GM21825 (cell line): ENCODE measurements around the gene TACC3.

Experiments
- ATAC-seq: cut with Tn5 transposase; IDR thresholded peaks from one replicate; pipeline ENCODE4 v1.9.1; 2021; ENCODE audit warnings: mild to moderate bottlenecking, moderate library complexity; ENCODE audit not compliant: unreplicated experiment

The TACC3 gene

DNA sequence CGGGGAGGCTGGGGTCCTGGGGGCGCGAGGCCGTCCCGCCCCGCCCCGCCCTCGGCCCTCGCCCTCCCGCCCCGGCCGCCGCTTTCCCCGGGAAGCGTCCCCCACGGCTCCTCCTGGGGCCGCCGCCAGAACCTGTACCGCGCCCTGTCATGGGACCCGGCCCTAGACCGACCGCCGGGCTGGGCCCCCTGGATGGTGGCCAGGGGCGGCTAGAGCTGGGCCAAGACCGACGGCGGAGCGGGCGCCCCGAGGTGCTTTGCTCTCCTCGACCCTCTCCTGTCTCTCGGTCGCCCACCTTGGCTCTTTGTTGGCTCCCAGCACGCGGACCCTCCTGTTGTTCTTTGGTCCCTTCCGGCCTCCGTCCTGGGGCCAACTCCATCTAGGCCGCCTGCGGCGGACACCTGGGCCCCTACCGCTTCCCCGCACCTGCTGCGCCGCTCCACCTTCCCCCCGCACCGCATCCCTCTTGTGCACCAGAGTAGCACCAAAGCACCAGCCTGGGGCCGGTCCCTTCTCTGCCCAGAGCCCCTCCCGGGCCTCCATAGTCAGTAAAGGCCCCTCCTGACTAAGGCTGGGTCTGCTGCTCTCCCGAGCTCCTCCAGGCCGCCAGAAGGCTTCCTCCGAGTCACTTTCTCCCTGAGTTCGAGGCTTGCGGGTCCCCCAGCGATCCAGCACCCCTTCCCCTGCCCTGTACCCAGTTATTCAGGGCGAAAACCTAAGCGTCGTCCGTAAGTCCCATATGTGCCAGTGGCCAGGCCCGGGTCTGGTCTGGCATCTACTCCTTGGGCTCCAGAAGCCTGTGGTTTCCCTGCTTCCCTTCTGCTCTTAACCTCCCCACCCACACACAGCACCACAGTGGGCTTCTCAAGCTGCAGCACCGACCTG, 587 bp downstream of the TACC3 start:
- no peak for ATAC-seq

GRCh38 chr4:1722551-1723118, 1.3 kb downstream of the TACC3 start:
- no peak for ATAC-seq

DNA sequence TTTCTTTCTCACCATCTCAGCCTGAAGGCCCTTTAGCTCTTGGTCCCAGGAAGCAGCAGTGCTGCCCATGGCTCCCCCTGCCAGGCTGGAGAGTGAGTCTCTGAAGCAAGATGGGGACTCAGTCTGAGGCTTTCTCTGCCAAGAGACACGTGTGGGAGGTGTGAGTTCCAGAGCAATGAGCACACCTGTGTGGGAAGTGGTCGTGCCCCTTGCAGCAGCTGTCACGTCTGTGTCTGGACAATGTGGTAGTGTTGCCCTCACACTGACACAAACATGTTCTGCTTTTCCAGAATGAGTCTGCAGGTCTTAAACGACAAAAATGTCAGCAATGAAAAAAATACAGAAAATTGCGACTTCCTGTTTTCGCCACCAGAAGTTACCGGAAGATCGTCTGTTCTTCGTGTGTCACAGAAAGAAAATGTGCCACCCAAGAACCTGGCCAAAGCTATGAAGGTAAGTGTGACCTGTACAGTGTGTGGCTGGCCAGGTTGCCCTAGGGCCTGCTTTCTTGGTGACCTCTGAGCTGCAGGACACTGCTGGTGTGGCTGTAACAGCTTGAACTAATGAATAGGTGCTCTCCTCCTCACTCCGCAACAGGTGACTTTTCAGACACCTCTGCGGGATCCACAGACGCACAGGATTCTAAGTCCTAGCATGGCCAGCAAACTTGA, 1.9 kb downstream of the TACC3 start:
- no peak for ATAC-seq

DNA sequence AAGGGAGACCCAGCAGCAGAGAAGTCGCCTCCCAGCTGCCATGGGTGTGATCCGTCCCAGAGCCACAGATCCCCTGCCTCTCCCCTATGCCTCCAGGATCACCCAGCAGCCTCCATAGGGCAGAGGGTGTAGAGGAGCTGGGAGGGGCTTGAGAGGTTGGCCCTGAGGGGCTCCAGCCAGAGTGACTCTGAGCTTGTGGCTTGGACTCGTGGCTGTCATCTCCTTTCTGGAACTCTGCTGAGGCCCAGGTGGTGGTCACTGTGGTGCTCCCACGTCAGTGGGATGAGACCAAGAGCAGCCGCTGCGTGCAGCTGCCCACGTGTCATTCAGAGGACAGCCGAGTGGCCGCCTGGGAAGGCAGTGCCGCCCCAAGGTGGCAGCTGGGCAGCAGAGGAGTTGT, 4.2 kb downstream of the TACC3 start:
- no peak for ATAC-seq

GRCh38 chr4:1726146-1726934, 5.0 kb downstream of the TACC3 start:
- ATAC-seq = no peak

- ATAC-seq = no peak
These were observed 6.1 kb downstream of the TACC3 start for GRCh38 chr4:1727117-1728031.

GRCh38 chr4:1728061-1728980, 7.0 kb downstream of the TACC3 start:
- no peak for ATAC-seq

- ATAC-seq = no peak
These were observed 9.3 kb downstream of the TACC3 start for GRCh38 chr4:1730532-1731135.

DNA sequence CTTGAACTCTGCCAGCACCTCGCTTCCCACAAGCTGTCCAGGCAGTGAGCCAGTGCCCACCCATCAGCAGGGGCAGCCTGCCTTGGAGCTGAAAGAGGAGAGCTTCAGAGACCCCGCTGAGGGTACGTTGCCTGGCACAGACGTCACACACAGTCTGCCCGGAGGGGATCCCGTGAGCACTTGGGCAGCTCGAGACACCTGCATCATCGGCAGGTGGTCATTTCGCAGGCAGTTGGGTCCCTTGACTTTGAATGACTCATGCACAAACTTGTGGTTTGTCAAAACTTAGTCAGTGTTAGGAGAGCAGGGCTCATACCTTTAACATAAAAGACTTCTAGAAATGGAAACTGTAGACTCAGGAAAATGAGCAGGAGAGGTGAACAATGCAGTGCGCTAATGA, 9.9 kb downstream of the TACC3 start:
- no peak for ATAC-seq

- ATAC-seq = no peak
These were observed 11.6 kb downstream of the TACC3 start for GRCh38 chr4:1732911-1733310.

GRCh38 chr4:1735215-1735614, 13.9 kb downstream of the TACC3 start:
- no peak for ATAC-seq

DNA sequence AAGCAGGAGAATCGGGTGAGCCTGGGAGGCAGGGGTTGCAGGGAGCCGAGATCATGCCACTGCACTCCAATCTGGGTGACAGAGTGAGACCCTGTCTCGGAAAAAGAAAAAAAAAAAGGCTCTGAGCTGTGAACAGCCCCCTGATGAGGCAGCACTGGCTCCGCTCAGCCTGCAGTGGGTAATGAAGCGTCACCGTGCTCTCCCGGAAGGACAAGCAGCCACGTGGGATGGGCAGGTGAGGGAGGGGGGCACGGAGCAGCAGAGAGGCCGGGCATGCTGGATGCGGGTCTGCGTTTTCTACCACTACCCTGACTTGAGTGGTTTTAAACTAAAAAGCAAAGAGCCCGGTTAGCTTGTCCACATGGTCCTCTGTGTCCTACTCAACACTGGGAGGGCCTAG, 15.5 kb downstream of the TACC3 start:
- ATAC-seq = no peak

GRCh38 chr4:1737666-1738065, 16.3 kb downstream of the TACC3 start:
- ATAC-seq = no peak

- no peak for ATAC-seq
These were observed 17.1 kb downstream of the TACC3 start for GRCh38 chr4:1738410-1738809.

GRCh38 chr4:1739358-1739757, 18.0 kb downstream of the TACC3 start:
- ATAC-seq = no peak

DNA sequence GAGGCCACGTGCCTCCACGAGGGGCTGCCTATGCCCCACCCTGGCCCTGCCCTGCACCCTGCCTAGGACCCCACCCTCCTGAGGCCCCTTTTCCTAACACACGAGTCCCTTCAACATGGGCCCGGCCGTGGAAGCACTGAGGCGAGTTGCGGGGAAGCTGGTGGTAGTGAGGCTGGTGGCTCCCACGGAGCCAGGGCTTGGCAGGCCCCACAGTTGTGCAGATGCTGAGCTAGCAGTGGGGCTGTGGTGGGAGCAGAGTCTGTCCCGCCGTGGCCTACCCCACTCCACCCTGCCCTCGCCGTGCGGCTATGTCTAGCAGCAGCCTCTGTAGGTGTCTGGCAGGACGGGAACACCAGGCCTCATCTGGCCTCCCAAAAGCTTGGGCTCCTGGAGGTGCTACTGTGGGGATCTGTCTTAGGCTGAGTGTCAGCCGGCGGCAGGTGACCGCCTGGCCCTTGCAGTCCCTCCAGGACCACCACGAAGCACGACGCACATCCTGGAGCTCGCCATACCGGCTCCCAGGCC, 18.8 kb downstream of the TACC3 start:
- no peak for ATAC-seq

- ATAC-seq = no peak
These were observed 19.9 kb downstream of the TACC3 start for GRCh38 chr4:1741208-1741607.

DNA sequence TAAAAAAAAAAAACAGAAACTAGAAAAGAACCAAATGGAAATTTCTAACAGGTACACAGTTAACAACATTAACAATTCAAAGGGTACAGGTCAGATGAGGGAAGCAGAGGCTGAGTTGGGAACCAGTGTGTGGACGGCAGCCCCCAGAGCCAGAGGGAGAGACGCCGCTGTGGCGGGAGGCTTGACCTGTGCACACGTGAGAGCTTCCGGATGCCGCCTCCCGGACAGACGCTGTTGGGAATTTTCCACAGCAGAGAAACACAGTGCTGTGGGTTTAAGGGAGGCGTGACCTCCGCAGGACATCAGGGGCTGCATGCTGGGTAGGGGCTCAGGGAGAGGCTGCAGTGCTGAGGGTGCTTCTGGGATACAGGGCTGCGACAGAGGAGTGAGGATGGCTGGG, 22.2 kb downstream of the TACC3 start:
- no peak for ATAC-seq
